ENCODE results near the gene ARPC1A. TPM values are rescaled to one million over a fixed set of nuclear protein-coding genes. Genes with fewer than 3 reads are reported as not detected.

Gene ARPC1A
- total and polyA plus RNA-seq, 2 of the 8 experiments (the other 6 are each of a cell fraction or from before 2014, with no cell fraction given): 123 to 155 TPM

- no peak for FAIRE-seq
These were observed 65.4 kb downstream of the ARPC1A start for GRCh38 chr7:99390941-99391602.

More at GRCh38 chr7:99390941-99391602, 65.4 kb downstream of the ARPC1A start:
- Histone ChIP-seq H3K36me3 (ENCODE audit: control insufficient read depth in 2 of 4, insufficient read depth in 4 of 4, low read length in 3 of 4) (peaks cover 6 to 44% (median 21%) of the 10 kb centered on the region in 4 experiments; a peak in 7 of 8 replicates), H3K4me3 (ENCODE audit: extremely low read depth in 1 of 4, insufficient read depth in 2 of 4, low read depth in 3 of 4, low read length in 4 of 4) (no peak overlapping the region), H2AFZ (ENCODE audit: low read length) (no peak overlapping the region), H2BK15ac (ENCODE audit: low read length) (no peak overlapping the region), H4K5ac (ENCODE audit: insufficient read length, low read depth, low read length) (no peak overlapping the region), H3K56ac (replicated peaks; ENCODE audit: insufficient read length, low read depth, low read length) (no peak overlapping the region), H3K18ac (ENCODE audit: extremely low read depth, low read length) (no peak overlapping the region), H3K14ac (ENCODE audit: insufficient read length) (no peak overlapping the region), H3K4ac (replicated peaks; ENCODE audit: insufficient read length, low read depth, low read length) (no peak overlapping the region), H3K9ac (replicated peaks in 1 of 4; ENCODE audit: extremely low read depth in 1 of 4, low read depth in 3 of 4, low read length in 3 of 4) (no peak overlapping the region), H3K23ac (ENCODE audit: insufficient read length) (no peak overlapping the region), H3K79me1 (ENCODE audit: low read depth, low read length) (no peaks in the 10 kb centered on the region), H2AK5ac (ENCODE audit: low read depth, low read length) (no peak overlapping the region), H2BK120ac (replicated peaks; ENCODE audit: low read depth, low read length) (no peak overlapping the region), H3K4me1 (replicated peaks in 1 of 4; ENCODE audit: control insufficient read depth in 3 of 4, insufficient read depth in 4 of 4, low read length in 3 of 4) (peaks cover 2 to 12% (median 5%) of the 10 kb centered on the region in 4 experiments; a peak in 6 of 7 replicates), H2BK12ac (ENCODE audit: low read depth, low read length) (no peak overlapping the region), H3K23me2 (ENCODE audit: low read depth, low read length) (peaks cover 4% of the 10 kb centered on the region; the same call in 1 of the 2 replicates), H3K27ac (ENCODE audit: low read depth, low read length) (no peak overlapping the region), H3K4me2 (ENCODE audit: insufficient read depth in 1 of 2, low read depth in 2 of 2, low read length in 2 of 2) (no peak overlapping the region; a peak in 1 of 4 replicates), H2BK20ac (ENCODE audit: low read length) (no peak overlapping the region), H4K91ac (replicated peaks; ENCODE audit: insufficient read length, low read length) (no peak overlapping the region), H3K27me3 (replicated peaks in 1 of 4; ENCODE audit: control insufficient read depth in 3 of 4, extremely low read depth in 1 of 4, insufficient read depth in 3 of 4, low read length in 3 of 4) (no peaks in the 10 kb centered on the region), H3K9me3 (ENCODE audit: insufficient read depth in 2 of 2, low read depth in 1 of 2, low read length in 1 of 2) (no peaks in the 10 kb centered on the region), H3K79me2 (ENCODE audit: control insufficient read depth in 1 of 2, insufficient read depth in 2 of 2, low read length in 2 of 2) (no peaks in the 10 kb centered on the region), H4K8ac (ENCODE audit: extremely low read depth, insufficient read depth, low read length) (no peak overlapping the region), H4K20me1 (replicated peaks in 1 of 2; ENCODE audit: control insufficient read depth in 1 of 2, insufficient read depth in 2 of 2, low read length in 2 of 2) (peaks cover 8 to 10% of the 10 kb centered on the region in 2 experiments), H2BK5ac (ENCODE audit: low read depth, low read length) (no peak overlapping the region; the same call in 1 of the 2 replicates)
- ChIA-PET POLR2A (ENCODE audit: partially characterized antibody) (interaction anchor here (1.2 to 7.9 kb wide), 10 partner anchors 8 to 70 kb away, joined by 3 to 150 read pairs (median 12); partner anchors contain the start of genes BUD31, CPSF4, PDAP1 and PTCD1), CTCF (ENCODE audit: partially characterized antibody) (interaction anchor here (1.0 to 7.1 kb wide), 3 partner anchors 14 to 31 kb away, joined by 3 to 40 read pairs (median 4); no protein-coding TSS in a partner anchor)
- no peak for TF ChIP-seq TAF1 (IDR thresholded peaks at IDR 0.05; ENCODE audit: low read depth, low read length)
- no peak for TF ChIP-seq TAF7 (optimal IDR thresholded peaks at IDR 0.05; ENCODE audit: borderline replicate concordance, low read depth, low read length)
- no peak for TF ChIP-seq SIX5 (IDR thresholded peaks at IDR 0.05; ENCODE audit: low read depth, low read length)
- no peak for TF ChIP-seq PHF8 (conservative IDR thresholded peaks at IDR 0.05; ENCODE audit: low read depth, low read length)
- TF ChIP-seq GABPA (IDR thresholded peaks at IDR 0.05; ENCODE audit: borderline replicate concordance, insufficient read depth, low read length): no peak
- no peak for TF ChIP-seq KDM4A (IDR thresholded peaks at IDR 0.05; ENCODE audit: low read depth, low read length, severe bottlenecking)
- no peak for TF ChIP-seq RBBP5 (IDR thresholded peaks at IDR 0.05; ENCODE audit: borderline replicate concordance, low read depth, low read length)
- TF ChIP-seq JUND (IDR thresholded peaks at IDR 0.05; ENCODE audit: low read length): no peak
- TF ChIP-seq EP300 (IDR thresholded peaks at IDR 0.05; ENCODE audit: borderline replicate concordance in 1 of 2, low read depth in 2 of 2, low read length in 2 of 2): no peak
- TF ChIP-seq POLR2A (IDR thresholded peaks at IDR 0.05; ENCODE audit: control extremely low read depth in 1 of 2, low read depth in 2 of 2, low read length in 2 of 2): no peak
- TF ChIP-seq TBP (IDR thresholded peaks at IDR 0.05; ENCODE audit: low read depth, low read length): no peak
- 96% methylated on average over 22 of the region's 23 CpGs; no CpG with 5 or more reads in 1 of the 2 experiments for WGBS, 2 experiments (ENCODE audit: extremely low coverage in 1 of 2, insufficient coverage in 1 of 2, insufficient read length in 1 of 2, insufficient replicate concordance in 2 of 2, low coverage in 1 of 2, low lambda C conversion rate in 2 of 2, missing lambda C conversion rate in 1 of 2)
- no peak for DNase-seq (ENCODE audit: low read depth in 1 of 2, low spot score in 2 of 2)
